GM12872 (cell line): Measurements from ENCODE around the gene FHAD1.

Experiments used
- TF ChIP-seq, protein P1 (sequence below): IDR thresholded peaks from 3 replicates; pipeline ENCODE4 v1.5.1; 2011; ENCODE audit warnings: low read depth, mild to moderate bottlenecking, low read length, moderate library complexity; ENCODE audit not compliant: insufficient read depth

Gene FHAD1

DNA sequence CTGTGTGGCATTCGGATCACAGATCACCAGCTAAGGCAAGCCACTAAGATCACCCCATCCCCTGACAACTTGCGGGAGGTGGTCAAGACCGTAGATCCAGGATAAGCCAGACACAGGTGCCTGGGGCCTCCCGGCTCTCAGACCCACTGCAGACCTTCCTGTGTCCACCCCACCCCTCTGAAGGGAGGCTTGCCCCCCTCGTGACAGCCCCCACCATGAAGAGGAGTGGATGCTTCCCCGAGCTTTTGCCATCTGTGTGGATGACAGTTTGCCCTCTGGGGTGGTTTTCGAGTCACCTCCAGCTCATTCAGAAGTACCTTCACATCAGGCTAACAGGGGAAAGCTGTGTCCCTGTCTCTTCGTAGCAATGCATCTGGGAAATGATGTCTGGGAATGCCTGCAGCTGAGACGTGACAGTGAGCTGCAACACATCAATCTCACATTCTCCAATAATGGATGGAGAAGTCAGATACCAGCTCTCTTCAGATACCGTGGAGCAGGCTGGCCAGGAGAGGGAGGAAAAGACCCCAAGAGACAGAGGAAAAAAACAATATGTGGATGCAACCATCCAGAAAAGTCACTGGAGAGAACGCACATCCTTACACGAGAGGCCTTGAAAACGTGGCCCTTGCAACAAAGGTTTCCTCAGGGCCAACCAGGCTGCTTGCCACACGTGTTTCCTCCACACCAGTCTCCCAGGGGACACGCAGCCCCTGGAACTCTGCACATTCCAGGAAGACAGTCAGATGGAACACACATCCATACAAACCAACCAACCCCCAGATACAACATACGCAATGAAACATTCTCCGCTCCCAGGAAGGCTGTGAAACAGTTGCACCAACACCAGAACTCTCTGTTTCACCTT is 20.4 kb upstream of the FHAD1 start:
- TF ChIP-seq, protein P1, sequence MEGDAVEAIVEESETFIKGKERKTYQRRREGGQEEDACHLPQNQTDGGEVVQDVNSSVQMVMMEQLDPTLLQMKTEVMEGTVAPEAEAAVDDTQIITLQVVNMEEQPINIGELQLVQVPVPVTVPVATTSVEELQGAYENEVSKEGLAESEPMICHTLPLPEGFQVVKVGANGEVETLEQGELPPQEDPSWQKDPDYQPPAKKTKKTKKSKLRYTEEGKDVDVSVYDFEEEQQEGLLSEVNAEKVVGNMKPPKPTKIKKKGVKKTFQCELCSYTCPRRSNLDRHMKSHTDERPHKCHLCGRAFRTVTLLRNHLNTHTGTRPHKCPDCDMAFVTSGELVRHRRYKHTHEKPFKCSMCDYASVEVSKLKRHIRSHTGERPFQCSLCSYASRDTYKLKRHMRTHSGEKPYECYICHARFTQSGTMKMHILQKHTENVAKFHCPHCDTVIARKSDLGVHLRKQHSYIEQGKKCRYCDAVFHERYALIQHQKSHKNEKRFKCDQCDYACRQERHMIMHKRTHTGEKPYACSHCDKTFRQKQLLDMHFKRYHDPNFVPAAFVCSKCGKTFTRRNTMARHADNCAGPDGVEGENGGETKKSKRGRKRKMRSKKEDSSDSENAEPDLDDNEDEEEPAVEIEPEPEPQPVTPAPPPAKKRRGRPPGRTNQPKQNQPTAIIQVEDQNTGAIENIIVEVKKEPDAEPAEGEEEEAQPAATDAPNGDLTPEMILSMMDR = no peak

DNA sequence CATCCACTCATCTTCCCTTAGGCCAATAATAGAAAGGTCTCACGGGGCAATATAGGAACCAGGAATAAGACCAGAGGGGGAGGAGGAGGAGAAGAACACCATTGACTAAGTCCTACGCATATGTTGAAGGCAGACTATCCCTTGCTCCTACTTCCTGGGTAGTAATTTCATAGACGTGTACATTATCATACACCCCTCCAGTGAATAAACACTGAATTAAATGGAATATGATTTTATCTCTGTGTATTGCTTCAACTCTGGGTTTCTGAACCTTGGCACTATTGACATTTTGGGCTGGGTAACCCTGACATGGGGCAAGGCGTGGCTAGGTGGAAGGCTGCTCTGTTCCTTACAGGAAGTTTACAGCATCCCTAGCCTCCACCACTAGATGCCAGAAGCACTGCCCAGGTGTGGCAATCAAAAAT is 17.3 kb upstream of the FHAD1 start:
- TF ChIP-seq, protein P1 = no peak

- TF ChIP-seq, protein P1 = no peak
Measured at GRCh38 chr1:15231714-15232201, 15.3 kb upstream of the FHAD1 start.

DNA sequence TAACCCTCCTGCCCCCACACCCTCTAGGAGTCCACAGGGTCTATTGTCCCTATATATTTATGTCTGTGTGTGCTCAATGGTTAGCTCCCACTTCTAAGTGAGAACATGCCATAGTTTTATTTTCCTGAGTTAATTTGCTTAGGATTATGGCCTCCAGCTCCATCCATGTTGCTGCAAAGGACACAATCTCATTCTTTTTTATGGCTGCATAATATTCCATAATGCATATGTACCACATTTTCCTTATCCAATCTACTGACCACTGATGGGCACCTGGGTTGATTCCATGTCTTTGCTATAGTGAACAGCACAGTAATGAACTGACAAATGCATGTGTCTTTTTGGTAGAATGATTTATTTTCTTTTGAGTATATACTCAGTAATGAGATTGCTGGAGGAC is 13.3 kb upstream of the FHAD1 start:
- TF ChIP-seq, protein P1 = no peak

DNA sequence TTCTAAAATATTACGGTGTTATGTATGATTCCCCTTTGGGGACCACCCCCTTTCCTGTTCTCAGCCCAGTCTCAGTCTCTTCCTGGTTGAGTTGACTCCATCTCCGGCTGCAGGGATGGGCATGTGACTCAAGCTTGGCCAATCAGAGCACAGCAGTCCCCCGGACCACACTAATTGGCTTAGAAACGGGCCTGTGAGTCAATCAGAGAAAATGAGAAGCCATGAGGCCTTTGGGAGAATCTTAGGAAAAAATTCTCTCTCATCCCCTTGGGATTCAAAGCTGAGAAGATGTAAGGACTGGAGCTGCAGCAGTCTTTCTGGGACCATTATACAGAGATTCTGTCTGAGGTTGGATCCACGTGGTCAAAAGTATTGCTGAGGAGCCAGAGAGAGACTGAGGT is 10.7 kb upstream of the FHAD1 start:
- TF ChIP-seq, protein P1 = no peak

GRCh38 chr1:15236746-15237145 is 10.3 kb upstream of the FHAD1 start:
- TF ChIP-seq, protein P1 = no peak

GRCh38 chr1:15238789-15239188 is 8.2 kb upstream of the FHAD1 start:
- TF ChIP-seq, protein P1 = no peak
